GM18861 (cell line): ENCODE results near the gene PMEL.
"Not testable (repeated sequence)": the region's sequence is repeated elsewhere in the genome, so short reads cannot be mapped to it uniquely, and the experiment has no call there.

Source experiments
- ATAC-seq: cut with Tn5 transposase; IDR thresholded peaks from one replicate; pipeline ENCODE4 v1.9.1; 2021; ENCODE audit not compliant: unreplicated experiment

The PMEL gene

DNA sequence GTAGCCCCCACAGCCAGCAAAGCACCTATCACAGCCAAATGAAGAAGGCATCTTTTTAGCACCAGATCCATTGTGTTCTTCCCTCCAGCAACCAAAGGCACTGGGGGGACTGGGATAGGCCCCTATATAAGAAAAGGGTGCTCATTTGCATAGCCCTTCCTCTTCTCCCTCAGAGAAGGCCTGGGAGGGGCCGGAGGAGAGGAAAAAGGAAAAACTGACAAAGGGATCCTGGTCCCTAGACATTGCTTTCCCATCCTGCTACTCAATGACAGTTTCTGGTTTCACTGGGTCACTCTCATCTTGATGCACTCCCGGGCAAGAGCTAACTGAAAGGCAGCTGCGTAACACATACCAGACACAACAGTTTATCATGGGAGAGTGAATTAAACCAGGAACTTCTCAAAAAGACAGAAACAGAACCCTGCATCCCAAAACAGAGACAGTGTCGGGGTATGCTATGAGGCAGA, at the start of gene PMEL:
TSS of gene PMEL (minus strand) at position 102 of the 467 bp plus-strand sequence. CDS start at position 71, 31 bp downstream.
- ATAC-seq: peak; percentile 5

DNA sequence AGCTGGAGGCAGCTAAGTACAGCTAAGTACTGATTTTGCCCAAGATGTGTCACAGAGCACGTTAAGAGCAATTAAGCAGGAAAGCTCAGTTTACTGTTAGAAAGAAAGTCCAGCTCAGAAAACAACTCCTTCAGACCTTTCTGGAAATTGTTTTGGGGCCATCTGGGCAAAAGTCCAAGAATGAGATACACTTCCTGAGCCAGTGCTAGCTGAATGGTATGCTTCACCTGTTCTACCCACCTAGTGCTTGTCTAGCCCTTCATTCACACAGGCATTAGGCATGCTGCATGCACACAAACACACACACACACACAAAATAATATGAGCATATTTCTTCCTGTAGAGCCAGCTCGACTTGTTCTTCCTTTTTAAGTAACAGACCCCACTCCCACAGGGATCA, 48.4 kb upstream of the PMEL start:
- no peak for ATAC-seq

DNA sequence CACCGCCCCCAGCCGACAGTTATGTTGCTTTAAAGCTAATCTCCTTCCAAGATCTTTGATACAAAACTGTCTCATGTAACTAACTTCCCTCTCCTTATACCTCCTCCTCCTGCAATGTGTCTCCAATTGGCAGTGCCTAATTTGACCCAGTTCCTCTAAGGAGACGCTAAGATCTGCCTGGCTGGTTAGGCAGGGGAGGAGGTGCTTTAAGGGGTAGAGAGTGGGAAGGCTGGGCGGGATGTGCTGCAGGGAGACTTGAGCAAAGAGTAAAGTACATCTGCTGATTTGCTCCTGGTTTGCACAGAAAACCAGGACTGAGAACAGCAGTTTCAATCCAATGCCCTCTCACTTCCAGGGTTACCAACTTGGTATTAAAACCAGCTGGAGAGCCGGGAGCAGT, 47.6 kb upstream of the PMEL start:
- no peak for ATAC-seq

DNA sequence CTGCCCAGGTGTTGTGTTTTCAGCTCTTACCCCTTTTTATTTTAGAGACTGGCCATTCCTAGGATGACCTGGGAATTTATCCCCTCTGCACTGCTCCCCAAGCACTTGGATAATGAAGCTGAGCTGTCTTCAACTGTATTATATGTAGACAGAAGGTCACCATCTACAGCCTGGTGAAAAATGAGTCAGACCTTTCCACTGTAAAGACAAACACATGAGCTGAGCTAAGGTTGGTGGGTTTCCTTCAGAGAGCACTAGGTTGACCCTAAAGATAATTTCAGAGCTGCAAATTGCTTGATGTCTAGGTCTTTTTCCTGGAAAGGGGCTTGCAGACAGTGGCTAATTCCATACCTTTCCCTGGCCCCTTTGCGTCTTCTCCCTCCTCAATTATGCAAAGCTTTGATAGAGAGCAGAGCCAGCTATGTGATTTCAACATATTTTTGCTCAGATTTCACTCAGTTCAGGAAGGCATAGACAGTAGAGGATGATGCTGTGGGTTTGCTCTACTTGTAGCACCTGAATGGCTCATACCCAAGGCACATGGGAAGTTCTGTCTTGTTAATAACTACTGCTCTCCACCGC, 45.8 kb upstream of the PMEL start:
- ATAC-seq: no peak

DNA sequence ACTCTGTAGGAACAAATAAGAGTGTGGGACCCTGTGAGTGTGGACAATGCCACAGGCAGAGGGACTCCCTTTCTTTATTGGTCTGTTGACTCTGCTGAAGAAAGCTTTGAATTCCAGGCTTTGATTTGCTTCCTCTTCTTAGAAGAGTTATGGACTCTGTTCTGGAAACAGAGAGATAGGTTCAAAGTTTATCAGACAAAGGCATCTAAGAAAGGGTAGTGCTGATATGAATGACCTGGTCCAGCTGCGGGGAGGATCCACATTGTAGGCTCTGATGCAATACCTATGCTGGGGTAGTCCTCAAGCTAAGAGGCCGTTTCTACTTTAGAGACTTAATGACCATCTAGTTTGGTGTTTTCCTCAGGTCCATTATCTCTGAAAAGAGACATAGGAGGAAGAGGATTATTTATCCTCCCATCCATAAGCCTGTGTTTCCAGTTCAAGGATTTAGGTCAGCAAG, 44.3 kb upstream of the PMEL start:
- no peak for ATAC-seq

DNA sequence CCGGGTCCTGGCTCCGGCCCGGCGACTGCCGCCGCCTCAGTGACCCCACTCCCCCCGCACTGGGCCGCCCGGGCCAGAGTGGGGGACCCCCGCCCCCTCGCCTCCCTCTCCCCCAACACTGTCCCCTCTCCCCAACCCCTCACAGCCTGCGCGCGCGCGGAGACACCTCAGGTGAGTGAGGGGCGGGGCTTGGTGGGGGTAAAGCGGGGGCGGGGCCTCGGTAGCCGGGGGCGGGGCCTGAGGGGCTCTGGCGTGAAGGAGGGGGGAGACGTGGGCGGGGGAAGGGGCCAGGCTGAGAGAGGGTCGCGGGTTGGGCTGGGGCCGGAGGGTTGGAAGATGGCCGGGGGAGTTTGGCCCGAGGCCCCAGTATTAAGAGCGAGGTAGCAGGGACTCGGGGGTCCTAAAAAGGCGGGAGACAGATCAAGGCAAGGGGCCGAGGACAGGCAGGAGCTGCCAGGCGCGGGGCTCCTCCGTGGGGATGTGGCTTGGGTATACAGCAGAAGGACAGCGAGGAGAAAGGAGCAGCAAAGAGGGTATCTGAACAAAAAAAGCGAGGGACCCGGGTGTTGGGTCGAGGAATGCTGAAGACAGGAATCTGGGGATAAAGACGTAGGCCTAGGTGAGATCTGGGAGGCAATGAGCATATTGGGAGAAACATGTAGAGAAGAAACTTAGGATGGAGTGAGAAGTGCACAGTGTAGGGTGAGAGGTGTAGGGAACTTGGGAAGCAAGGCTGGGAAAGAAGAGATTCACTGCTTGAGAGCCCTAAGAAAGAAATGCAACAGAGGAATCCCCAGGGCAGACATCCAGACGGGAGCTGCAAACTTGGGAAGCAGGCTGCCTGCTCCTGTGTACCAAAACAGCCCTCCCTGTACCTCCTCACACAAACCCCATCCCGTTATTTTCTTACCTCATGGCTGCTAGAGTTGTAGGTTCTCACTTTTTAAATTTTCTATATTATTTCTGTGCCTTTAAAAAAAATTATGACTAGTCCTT, 42.0 kb upstream of the PMEL start:
- peak; percentile 13 for ATAC-seq

DNA sequence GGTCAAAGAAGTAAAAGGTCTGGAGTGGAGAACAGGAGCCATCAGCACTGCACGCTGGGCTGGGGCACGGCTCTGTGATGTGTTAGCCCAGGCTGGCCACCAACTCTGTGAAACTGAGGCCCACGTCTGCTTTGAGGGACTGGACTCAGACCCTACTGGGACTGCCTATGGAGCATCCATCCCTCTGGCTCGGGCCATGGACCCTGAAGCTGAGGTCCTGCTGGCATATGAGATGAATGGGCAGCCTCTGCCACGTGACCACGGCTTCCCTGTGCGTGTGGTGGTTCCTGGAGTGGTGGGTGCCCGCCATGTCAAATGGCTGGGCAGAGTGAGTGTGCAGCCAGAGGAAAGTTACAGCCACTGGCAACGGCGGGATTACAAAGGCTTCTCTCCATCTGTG, 38.4 kb upstream of the PMEL start:
- no peak for ATAC-seq

DNA sequence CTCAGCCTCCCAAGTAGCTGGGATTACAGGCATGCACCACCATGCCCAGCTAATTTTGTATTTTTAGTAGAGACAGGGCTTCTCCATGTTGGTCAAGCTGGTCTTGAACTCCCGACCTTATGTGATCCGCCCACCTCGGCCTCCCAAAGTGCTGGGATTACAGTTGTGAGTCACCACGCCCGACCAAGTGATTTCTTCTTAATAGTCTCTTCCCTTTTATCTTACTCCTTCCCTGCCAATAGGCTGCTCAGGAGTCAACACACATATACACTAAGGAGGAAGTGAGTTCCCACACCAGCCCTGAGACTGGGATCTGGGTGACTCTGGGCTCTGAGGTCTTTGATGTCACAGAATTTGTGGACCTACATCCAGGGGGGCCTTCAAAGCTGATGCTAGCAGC, 37.5 kb upstream of the PMEL start:
- not testable (repeated sequence) for ATAC-seq

DNA sequence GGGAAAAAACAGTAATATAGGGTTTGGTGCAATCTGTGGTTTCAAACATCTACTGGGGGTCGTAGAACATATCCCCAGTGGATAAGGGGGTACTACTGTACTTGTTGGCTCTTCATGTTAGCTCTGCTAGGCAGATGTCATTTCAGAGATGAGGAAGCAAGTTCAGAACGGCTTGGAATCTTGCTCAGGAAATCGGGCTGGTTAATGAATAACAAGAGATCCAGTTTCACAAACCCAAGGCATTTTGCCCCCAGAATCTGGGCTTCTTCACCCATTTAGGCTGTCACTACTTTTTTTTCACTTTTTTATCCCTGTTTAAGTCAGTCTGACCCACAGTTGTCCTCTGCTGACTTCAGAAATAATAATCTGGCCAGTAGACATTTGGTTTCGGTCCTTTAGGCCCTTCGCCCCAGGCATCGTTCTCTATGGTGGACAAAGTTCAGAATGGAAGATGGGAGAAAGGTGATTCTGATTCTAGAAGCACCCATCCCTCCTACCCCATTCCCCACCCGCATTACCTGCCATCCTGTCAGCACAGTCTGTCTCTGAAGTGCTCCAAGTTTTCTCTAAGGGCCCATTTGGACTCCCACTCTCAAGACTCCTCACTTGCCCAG, 35.8 kb upstream of the PMEL start:
- ATAC-seq: no peak

DNA sequence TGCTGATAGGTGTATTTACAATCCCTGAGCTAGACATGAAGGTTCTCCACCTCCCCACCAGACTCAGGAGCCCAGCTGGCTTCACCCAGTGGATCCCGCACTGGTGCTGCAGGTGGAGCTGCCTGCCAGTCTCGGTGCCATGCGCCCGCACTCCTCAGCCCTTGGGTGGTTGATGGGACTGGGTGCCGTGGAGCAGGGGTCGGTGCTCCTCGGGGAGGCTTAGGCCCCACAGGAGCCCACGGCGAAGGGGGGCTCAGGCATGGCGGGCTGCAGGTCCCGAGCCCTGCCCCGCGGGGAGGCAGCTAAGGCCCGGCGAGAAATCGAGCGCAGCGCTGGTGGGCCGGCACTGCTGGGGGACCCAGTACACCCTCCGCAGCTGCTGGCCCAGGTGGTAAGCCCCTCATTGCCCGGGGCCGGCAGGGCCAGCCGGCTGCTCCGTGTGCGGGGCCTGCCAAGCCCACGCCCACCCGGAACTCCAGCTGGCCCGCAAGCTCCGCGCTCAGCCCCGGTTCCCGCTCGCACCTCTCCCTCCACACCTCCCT, 34.2 kb upstream of the PMEL start:
- not testable (repeated sequence) for ATAC-seq

DNA sequence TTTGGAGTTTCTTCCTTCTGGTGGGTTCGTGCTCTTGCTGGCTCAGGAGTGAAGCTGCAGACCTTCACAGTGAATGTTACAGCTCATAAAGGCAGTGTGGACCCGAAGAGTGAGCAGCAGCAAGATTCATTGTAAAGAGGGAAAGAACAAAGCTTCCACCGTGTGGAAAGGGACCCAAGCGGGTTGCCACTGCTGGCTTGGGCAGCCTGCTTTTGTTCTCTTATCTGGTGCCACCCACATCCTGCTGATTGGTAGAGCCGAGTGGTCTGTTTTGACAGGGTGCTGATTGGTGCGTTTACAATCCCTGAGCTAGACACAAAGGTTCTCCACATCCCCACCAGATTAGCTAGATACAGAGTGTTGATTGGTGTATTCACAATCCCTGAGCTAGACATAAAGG, 33.7 kb upstream of the PMEL start:
- not testable (repeated sequence) for ATAC-seq

DNA sequence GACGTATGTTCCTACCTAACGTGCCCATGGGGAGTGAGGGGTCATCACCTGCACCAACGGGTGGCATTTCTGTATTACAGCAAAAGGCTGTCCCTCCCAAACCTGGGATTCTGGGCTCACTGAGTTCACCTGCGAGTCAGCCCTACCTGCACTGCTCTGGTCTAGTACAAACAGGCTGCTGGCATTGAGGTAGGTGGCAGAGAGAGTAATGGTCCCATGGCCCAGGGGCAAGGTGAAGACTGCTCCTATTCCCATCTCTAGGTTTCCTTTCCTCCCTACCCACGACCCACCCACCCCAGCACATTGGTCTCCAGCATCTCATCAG, 31.7 kb upstream of the PMEL start:
- no peak for ATAC-seq

DNA sequence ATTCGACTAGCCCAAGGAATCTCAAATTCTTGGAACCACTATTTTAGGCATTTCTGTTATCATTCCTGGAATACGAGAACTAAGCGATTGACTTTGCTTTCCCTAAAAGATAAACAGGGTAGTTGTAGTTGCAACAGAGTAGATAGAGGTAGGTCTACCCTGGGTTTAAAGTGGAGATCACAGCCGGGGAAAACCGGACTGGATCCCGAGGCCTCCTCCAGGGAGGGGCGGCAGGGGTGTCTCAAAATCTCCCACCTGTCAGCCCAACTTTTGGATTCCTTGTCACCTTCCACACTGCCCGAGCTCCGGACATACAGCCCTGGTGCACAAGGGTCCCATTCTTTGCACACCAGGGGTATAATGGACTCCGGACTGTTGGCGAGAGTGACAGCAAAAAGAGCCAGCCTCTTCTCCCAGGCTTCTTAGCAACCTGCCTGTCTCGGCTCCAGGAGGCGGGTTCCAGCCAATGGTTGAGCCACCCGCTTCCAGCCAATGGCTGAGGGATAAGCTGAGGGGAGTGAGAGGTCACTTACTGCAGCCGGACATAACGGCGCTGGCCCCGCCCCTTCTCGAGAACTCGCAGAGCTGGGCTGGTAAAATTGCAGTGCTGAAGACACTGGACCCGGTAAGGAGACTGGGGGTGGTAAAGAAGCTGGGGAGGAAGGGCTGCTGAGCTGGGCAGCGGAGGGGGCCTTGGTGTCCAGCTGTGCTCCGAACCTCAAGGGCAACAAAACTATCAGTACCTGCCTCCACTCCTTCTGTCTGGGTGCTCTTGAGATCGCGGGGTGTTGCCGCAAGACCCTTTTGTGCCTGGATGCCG, 31.1 kb upstream of the PMEL start, which contains the start of gene SUOX:
TSS of gene SUOX (plus strand) at position 562 of the 820 bp plus-strand sequence. CDS start 4,946 bp downstream, outside the sequence.
- peak; percentile 99 for ATAC-seq

DNA sequence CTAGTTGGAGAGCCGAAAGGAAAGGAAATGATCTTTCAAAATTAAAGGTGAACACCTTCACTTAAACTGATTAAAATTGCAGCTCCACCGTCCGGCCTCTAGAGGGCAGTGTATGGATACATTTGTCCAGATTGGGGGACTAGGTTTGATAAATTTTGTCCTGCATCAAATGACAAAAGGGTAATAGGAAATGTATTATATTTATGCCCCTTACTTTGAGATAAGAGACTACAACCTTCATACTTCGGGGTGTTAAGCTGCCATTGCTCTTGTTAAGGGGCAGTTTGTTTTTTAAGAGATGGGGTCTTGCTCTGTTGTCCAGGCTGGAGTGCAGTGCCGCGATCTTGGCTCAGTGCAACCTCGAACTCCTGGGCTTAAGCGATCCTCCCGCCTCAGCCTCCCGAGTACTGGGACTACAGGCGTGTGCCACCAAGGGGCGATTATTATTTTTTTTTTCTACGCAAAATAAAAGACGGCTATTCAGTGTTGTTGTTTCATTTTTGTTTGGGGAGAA, 30.4 kb upstream of the PMEL start:
- ATAC-seq: no peak

DNA sequence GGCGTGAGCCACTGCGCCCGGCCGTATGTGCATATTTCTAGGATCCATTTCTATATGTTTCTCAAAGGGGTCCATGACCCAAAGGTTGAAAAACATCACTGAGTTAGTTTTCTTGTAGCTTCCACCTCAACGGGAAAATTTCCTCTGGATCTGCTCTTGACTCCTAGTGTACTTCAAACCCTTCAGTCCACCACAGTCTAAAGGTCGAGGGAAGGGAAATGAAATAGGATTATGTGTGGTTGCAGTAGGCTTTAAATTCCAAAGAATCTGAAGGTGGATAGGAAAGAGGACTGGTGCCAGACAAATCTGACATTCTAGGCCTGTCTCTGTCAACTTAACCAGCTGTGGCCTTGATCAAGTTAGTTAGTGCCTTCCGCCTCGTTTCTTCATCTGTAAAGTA, 29.5 kb upstream of the PMEL start:
- ATAC-seq: no peak

DNA sequence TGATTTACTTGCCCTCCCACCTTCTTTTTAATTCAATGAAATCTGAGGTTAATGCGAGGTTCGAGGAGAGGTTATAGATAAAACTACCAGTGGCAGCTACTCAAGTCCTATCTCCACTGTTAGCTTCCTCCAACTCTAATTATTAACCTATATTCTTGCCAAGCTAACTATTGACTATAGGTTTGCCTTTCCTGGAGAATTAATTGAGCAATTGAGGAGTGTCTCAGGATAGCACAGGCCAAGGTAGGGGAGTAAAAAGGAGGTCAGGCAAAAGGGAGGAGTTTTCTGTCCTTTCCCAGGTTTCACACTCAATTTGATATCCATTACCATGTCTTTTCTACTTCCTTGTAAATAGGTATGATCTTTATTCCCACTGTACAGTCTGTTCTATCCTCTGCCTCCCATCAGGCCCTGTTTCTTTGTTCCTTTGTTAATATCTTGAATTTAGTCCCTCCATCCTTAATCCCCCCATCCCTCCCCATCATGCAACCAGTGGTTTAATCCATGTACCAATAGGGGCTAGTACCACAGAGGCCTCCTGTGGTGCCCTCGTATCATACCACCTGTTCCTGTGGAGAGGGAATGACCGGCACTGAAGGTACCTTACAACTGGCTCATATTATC, 27.5 kb upstream of the PMEL start:
- ATAC-seq: no peak

DNA sequence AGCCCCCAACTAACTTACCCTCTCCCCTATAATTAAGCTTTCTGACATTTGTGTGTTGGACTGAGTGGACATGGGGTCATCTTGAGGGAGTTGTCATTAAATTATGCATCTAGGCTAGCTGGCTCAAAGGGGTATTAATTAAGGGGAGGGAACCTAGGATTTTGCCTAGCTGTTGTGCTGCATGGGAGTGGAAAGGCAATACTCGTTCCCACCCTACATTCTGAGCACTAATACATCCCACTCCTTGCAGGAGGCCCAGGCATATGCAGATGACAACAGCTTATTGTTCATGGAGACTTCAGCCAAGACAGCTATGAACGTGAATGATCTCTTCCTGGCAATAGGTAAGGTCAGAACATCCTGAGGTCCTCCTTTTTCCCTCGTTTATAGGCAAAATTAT, 25.3 kb upstream of the PMEL start:
- ATAC-seq: no peak

DNA sequence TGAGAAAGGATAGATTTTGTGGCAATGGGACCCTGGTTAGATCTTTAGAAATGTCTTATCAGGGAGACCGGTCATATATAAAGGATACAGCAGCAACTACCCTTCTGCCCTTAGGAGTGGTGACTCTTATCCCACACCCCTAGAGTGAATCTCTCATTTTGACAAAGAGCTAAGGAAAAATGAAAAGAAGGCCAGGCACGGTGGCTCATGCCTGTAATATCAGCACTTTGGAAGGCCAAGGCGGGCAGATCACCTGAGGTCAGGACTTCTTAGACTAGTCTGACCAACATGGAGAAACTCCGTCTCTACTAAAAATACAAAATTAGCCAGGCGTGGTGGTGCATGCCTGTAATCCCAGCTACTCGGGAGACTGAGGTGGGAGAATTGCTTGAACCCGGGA, 20.1 kb upstream of the PMEL start:
- ATAC-seq: not testable (repeated sequence)

DNA sequence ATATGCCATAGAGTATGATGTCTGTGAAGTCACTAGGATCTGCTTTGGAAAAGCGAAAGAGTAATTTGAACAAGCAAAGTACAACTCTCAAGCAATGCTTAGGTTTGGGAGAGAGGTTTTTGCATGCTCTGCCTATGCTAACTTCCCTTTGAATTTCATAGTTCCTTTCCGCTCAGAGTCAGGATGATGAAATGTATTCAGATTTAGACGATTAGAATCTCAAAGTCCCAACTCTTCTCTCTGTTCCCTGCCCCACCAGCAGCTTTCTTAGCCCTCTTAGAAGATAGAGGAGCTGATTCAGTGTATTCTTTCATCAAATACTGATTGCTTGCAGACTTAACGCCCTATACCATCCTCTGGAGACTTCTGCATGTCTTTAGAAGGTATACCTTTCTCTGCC, 19.5 kb upstream of the PMEL start:
- no peak for ATAC-seq

DNA sequence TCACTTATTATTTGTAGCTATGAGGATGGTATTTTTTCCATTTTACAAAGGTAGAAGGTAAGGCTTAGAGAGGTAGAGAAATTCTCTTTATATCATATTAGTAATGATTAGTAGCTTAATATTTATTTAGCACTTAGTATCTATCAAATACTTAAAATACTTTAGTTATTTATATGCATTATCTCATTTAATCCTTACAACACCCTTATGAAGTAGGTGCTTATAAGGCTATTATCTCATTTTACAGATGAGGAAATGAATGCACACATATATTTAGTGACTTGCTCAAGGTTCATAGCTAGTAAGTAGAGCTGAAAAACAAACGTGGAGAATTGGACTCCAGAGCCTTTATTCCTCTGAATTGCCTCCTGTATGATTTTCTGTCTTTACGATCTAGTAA, 19.0 kb upstream of the PMEL start:
- ATAC-seq: no peak
